ENCODE data around the gene GNPTAB. TPM values are rescaled to one million over a fixed set of nuclear protein-coding genes. Genes with fewer than 3 reads are reported as not detected.

Gene GNPTAB
- total RNA-seq, 1 experiment from 2014 or later, result 25.4 TPM

- CTCF ChIA-PET, result interaction anchor here (1.4 kb wide), 1 partner anchor 10 kb away, joined by 3 read pairs; no protein-coding TSS in a partner anchor
- TF ChIP-seq RELA (CRISPR knock-in tag; IDR thresholded peaks at IDR 0.05; ENCODE audit: borderline replicate concordance) (no peak), JAZF1 (CRISPR knock-in tag; IDR thresholded peaks at IDR 0.05) (no peak), TEAD1 (CRISPR knock-in tag; IDR thresholded peaks at IDR 0.05) (no peak), ZNF396 (CRISPR knock-in tag; IDR thresholded peaks at IDR 0.05; ENCODE audit: borderline replicate concordance) (no peak), EMX1 (CRISPR knock-in tag; IDR thresholded peaks at IDR 0.05) (no peak), GTF2I (CRISPR knock-in tag; conservative IDR thresholded peaks at IDR 0.05) (no peak), ZNF219 (CRISPR knock-in tag; IDR thresholded peaks at IDR 0.05; ENCODE audit: borderline replicate concordance) (no peak), ELF4 (CRISPR knock-in tag; IDR thresholded peaks at IDR 0.05; ENCODE audit: low read depth) (no peak), FOXP1 (CRISPR knock-in tag; IDR thresholded peaks at IDR 0.05; ENCODE audit: borderline replicate concordance) (no peak)
- TF ChIP-seq, protein P1, sequence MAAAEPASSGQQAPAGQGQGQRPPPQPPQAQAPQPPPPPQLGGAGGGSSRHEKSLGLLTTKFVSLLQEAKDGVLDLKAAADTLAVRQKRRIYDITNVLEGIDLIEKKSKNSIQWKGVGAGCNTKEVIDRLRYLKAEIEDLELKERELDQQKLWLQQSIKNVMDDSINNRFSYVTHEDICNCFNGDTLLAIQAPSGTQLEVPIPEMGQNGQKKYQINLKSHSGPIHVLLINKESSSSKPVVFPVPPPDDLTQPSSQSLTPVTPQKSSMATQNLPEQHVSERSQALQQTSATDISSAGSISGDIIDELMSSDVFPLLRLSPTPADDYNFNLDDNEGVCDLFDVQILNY (CRISPR knock-in tag; IDR thresholded peaks at IDR 0.05), result no peak
- TF ChIP-seq, protein P2, sequence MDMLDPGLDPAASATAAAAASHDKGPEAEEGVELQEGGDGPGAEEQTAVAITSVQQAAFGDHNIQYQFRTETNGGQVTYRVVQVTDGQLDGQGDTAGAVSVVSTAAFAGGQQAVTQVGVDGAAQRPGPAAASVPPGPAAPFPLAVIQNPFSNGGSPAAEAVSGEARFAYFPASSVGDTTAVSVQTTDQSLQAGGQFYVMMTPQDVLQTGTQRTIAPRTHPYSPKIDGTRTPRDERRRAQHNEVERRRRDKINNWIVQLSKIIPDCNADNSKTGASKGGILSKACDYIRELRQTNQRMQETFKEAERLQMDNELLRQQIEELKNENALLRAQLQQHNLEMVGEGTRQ (CRISPR knock-in tag; IDR thresholded peaks at IDR 0.05), result no peak
- no peak overlapping the region for H3K27ac Mint-ChIP-seq
- H3K4me1 Mint-ChIP-seq, result peaks cover 4% of the 10 kb centered on the region
- ATAC-seq (no peak), DNase-seq (ENCODE audit: low spot score) (no peak)
- POLR2A ChIA-PET, result no interaction called here
- no peaks in the 10 kb centered on the region for H3K36me3 Mint-ChIP-seq
- H3K4me3 Mint-ChIP-seq, result no peak overlapping the region
- H3K9me3 Mint-ChIP-seq, result no peaks in the 10 kb centered on the region; the same call in 1 of the 2 replicates
- H3K27me3 Mint-ChIP-seq (ENCODE audit: low read depth), result no peaks in the 10 kb centered on the region
These were observed 19.4 kb upstream of the GNPTAB start for GRCh38 chr12:101850199-101850598.

GRCh38 chr12:101847325-101847724 lies 16.6 kb upstream of the GNPTAB start:
- POLR2A ChIA-PET, result no interaction called here
- Mint-ChIP-seq H3K9me3 (no peaks in the 10 kb centered on the region; the same call in 1 of the 2 replicates), H3K36me3 (no peaks in the 10 kb centered on the region), H3K4me1 (no peaks in the 10 kb centered on the region), H3K4me3 (no peak overlapping the region), H3K27me3 (ENCODE audit: low read depth) (no peaks in the 10 kb centered on the region), H3K27ac (no peak overlapping the region)
- DNase-seq (ENCODE audit: low spot score) (no peak), ATAC-seq (no peak)
- CTCF ChIA-PET, result no interaction called here
- TF ChIP-seq, protein P3, sequence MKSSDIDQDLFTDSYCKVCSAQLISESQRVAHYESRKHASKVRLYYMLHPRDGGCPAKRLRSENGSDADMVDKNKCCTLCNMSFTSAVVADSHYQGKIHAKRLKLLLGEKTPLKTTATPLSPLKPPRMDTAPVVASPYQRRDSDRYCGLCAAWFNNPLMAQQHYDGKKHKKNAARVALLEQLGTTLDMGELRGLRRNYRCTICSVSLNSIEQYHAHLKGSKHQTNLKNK (CRISPR knock-in tag; IDR thresholded peaks at IDR 0.05), result no peak
- TF ChIP-seq ETV6 (CRISPR knock-in tag; IDR thresholded peaks at IDR 0.05), result no peak
- no peak for TF ChIP-seq NR1H2 (CRISPR knock-in tag; IDR thresholded peaks at IDR 0.05)
- TF ChIP-seq ZNF263 (CRISPR knock-in tag; IDR thresholded peaks at IDR 0.05; ENCODE audit: low read depth), result no peak
- no peak for TF ChIP-seq SMAD3 (CRISPR knock-in tag; IDR thresholded peaks at IDR 0.05; ENCODE audit: borderline replicate concordance)
- TF ChIP-seq ZNF425 (CRISPR knock-in tag; conservative IDR thresholded peaks at IDR 0.05), result no peak
- no peak for TF ChIP-seq PRRX2 (CRISPR knock-in tag; IDR thresholded peaks at IDR 0.05)
- TF ChIP-seq, protein P1 (CRISPR knock-in tag; IDR thresholded peaks at IDR 0.05), result no peak
- TF ChIP-seq SMAD4 (CRISPR knock-in tag; IDR thresholded peaks at IDR 0.05), result no peak

Data from WTC11 (cell line).